Measurements from ENCODE around the gene ARR3.
"Not testable (repeated sequence)": the region's sequence is repeated elsewhere in the genome, so short reads cannot be mapped to it uniquely, and the experiment has no call there.

ARR3 gene

DNA sequence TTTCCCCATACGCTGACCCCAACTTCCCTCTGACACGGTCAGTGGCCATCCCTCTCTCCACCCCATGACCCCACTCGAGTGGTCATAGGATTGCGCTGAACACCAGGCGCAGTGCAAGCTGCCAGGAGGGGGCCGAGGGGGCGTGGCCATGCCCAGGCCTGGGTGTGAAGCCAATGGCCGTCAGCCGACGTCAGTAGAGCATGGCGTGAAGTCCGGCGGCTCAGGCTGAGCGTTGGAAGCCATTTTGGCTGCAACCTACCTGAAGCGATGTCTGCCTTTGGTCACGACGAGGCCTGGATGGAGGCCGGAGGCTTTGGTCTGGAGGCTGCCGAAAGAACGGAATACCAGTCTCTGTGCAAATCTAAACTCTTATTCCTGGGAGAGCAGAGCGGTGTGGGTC is 13.8 kb downstream of the ARR3 start, which contains the start of gene RAB41:
RAB41 (plus strand) TSS at position 222 of the 400 bp plus-strand sequence; CDS start at position 268, 46 bp downstream.
- no peak for DNase-seq

DNA sequence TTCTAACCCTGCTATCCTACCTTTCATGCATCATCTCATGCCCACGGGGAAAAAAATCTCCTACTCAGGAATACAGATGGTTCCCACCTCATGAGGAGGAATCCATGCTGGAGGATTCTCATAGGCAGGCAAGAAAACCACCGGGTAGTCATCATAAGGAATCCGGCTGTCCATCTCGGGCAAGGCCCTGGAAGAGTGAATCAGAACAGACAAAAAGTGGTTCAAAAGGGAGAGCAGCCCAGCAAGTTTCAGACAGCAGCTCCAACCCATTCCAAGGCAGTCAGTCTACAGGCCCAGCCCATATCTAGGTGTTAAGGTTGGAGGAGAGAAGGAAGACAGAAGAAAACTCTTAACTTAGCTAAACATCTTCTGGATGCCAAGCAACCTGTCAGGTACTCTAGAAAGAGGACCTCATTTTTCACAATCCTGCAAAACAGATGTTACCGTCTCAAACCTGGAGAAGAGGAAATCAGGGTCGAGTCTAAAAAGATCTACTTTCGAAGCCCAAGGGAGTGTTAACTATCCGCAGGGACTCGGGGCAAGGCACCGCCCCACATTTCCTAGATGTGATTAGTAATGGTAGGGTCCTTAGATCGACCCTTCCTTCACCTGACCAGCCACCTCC is 21.1 kb downstream of the ARR3 start:
- no peak for DNase-seq

DNA sequence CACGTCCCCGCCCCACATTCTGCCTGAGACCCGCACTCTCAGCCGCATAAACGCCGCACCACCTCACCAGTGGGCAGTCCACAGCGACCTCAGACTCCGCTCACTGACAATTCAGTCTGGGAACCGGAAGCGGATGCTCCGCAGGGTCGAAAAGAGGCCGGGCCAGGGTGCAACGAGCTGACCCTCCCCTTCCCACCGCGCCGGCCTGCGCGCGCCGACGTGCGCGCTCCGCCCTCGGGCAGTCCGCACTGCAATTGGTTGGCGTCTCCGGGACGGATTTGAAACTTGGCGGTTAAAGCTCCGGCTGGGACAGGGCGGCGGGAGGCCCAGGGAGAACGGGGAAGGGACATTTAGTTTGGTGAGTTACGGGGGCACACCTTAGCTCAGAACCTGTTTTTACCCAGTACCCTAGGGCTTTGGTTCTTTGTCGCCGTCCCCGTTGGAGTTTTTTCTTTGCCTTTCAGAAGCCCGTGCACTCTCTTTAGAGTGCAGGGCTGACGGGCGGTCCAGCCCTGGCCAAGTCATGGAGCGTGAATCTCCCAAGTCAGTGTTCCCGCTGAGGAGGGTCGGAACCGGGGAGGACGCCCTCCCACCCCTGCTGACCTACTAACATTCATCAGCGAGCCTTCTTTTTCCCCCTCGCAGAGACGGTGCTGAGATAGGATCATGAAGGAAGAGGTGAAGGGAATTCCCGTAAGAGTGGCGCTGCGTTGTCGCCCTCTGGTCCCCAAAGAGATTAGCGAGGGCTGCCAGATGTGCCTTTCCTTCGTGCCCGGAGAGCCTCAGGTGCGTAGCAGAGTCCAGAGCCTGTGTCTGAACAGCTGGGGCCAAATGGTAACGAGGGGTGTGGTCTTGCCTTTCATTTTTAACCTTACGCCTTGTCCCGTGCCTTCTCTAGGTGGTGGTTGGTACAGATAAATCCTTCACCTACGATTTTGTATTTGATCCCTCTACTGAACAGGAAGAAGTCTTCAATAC is 21.9 kb downstream of the ARR3 start, which contains the start of the genes KIF4A and PDZD11:
KIF4A (plus strand) TSS at position 312 of the 978 bp plus-strand sequence; CDS start at position 667, 355 bp downstream.
PDZD11 (minus strand) TSS at position 135 of the 978 bp plus-strand sequence. CDS start 586 bp downstream, outside the sequence.
- DNase-seq: peak; percentile 70

DNA sequence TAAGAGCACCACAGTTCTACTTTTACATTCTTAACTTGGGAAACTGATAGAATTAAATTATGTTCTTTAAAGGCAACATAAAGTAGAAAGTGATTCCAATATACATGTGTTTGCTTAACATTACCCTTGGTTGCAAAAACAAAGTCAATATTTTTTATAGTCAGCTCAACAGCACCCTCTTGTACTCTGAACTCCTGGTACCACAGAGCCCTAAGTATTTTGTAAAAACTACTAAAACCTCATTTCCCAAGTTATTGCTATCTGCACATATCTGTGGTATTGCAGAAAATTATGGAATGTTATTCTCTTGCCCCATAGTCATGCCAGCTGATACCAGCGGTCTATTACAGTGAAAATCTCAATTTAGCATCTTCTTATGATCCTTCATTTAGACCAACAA is 24.7 kb downstream of the ARR3 start:
- no peak for DNase-seq

DNA sequence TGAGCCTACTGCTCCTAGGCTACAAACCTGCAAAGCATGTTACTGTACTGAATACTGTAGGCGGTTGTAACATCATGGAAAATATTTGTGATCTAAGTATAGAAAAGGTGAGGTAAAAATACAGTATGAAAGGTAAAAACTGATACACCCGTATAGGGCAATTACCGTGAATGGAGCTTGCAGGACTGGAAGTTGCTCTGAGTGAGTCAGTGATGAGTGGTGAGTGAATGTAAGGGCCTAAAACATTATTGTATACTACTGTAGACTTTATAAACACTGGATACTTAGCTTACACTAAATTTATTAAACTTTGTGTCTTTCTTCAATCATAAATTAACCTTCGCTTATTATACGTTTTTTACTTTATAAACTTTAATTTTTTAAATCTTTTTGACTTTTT is 25.5 kb downstream of the ARR3 start:
- no peak for DNase-seq

DNA sequence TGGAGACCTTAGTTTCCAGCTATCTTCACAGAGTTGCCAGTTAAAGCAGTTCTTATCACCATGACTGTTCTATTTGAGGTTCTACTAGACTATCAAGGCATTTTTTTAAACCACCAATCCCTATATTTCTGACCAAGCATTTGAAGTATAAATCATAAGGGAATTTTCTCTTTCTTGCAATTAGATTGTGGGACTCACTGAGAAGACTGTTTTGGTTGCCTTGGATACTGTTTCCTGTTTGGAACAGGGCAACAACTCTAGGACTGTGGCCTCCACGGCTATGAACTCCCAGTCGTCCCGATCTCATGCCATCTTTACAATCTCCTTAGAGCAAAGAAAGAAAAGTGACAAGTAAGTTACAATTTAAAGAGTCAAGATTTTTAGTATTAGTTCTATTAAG is 33.6 kb downstream of the ARR3 start:
- no peak for DNase-seq

DNA sequence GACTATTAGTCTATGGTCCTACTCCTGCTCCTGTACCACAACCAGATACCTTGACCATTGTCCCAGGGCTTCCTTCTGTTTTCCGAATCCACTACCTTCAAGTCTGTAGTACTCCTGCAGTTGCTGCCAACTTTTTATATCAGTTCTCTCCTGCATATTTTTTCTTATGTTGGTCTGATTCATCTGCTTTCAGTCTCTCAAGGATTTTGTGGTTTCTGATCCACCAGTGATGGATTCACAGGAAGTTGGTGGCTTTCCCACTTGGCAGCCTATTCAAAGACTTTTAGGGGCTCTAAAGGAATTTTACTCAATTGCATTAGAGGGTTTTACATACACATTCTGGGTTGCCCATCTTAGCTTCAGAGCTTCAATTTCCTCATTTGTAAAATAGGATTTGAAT is 45.4 kb downstream of the ARR3 start:
- no peak for DNase-seq

DNA sequence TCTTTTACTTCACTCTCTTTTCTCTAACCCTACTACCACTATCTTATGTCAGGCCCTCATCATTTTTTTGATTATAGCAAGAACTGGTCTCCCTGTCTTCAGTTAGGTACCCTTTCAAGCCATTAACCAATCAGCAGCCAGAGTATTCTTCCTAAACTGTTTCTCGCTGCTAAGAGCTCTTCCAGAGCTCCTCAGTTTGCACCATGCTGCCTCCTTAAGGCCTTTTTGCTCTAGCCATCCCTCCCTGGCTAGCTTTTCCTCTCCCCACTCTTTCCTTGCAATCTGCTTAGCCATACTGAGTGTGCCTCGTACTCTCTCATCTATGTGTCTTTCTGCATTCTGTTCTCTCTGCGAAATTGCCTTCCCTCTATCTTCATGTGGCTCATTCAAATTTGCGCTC is 54.6 kb downstream of the ARR3 start:
- DNase-seq: no peak

DNA sequence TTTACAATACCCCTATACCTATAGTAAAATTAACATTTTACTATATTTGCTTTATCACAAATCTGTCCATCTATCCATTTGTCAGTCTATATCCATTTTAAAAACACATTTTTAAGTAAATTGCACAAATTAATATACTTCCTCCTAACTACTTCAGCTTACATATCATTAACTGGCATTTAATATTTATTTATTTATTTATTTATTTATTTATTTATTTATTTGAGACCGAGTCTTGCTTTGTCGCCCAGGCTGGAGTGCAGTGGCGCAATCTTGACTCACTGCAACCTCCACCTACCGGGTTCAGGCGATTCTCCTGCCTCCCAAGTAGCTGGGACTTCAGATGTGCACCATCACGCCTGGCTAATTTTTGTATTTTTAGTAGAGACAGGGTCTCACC is 55.5 kb downstream of the ARR3 start:
- DNase-seq: not testable (repeated sequence)

DNA sequence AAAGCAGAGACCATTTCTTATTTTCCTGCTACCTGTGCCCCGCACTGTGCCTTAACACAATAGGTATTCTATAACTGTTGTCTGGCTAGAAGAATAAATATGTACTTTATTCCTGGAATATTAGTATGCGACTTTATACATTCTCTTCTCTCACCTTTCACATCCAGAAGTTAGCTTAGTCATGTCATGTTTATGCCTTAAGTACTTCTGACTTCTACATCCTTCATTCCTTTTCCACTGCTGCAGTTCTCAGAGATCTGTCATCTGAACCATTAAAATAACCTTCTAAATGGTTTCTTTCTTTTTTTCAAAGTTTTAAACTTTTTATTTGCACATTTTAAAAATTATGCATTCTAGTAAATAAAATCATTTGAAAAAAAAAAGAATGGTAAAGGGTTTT is 56.2 kb downstream of the ARR3 start:
- no peak for DNase-seq

DNA sequence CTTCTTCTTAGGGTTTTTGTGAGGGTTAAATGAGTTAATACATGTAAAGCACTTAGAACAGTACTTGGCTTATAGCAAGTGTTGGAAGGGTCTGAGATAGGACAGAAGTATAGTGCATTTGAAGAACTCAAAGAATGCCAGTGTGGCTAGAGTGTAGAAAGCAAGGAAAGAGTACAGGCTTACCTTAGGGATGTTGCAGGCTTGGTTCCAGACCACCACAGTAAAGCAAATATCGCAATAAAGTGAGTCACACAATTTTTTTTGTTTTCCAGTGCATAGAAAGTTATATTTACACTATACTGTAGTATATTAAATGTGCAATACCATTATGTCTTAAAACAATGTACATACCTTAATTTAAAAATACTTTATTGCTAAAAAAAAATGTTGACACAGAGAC is 63.0 kb downstream of the ARR3 start:
- DNase-seq: no peak
